ENCODE data around the gene REC114. TPM values are rescaled to one million over a fixed set of nuclear protein-coding genes. Genes with fewer than 3 reads are reported as not detected.
"Not testable (repeated sequence)": the region's sequence is repeated elsewhere in the genome, so short reads cannot be mapped to it uniquely, and the experiment has no call there.

REC114 gene
- polyA plus RNA-seq, 1 experiment = not detected

DNA sequence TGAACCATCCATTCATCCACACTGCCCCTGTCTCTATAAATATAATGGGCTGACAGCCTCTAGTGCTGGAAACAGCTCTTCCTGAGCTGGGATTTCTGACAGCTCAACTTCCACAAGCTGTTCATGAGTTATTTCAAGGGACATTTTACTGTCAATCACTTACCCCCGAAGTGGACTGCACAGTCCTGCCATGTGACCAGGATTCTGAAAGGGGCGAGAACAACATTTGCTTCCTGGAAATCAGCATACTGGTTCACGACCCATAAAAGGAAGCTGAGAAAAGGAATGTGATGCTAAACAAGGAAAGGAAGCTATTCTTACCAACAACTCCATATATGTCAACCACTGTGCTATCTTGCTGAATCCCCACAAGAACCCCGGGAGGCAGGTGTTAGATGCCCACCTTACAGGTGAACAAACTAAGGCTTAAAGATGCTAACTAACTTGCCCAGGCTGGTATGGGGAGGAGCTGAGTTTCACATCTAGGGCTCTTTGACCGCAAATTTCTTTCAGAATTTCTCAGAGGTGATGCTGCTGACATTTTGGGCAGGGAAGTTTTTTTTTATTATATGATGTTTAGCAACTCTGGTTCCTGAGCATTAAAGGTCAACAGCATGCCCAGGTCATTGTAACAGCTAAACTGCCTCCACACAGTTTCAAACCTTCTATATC, 16.5 kb upstream of the REC114 start:
- H3K4me3 ChIP-seq (ENCODE audit: low read depth, low read length) = no peak overlapping the region
- POLR2A ChIA-PET = no interaction called here
- DNase-seq (ENCODE audit: low read depth, low spot score) = no peak
- TF ChIP-seq, protein P1, sequence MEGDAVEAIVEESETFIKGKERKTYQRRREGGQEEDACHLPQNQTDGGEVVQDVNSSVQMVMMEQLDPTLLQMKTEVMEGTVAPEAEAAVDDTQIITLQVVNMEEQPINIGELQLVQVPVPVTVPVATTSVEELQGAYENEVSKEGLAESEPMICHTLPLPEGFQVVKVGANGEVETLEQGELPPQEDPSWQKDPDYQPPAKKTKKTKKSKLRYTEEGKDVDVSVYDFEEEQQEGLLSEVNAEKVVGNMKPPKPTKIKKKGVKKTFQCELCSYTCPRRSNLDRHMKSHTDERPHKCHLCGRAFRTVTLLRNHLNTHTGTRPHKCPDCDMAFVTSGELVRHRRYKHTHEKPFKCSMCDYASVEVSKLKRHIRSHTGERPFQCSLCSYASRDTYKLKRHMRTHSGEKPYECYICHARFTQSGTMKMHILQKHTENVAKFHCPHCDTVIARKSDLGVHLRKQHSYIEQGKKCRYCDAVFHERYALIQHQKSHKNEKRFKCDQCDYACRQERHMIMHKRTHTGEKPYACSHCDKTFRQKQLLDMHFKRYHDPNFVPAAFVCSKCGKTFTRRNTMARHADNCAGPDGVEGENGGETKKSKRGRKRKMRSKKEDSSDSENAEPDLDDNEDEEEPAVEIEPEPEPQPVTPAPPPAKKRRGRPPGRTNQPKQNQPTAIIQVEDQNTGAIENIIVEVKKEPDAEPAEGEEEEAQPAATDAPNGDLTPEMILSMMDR (IDR thresholded peaks at IDR 0.05; ENCODE audit: low read depth, low read length) = no peak
- CTCF ChIA-PET = interaction anchor here (1.3 kb wide), 1 partner anchor 186 kb away, joined by 4 read pairs; no protein-coding TSS in a partner anchor
- no peaks in the 10 kb centered on the region for H3K9me3 ChIP-seq (ENCODE audit: control insufficient read depth, insufficient read depth, low read length)
- H3K27ac ChIP-seq (ENCODE audit: low read depth, low read length) = no peak overlapping the region
- peaks cover 6% of the 10 kb centered on the region for H3K27me3 ChIP-seq (ENCODE audit: control insufficient read depth, insufficient read depth, low read length)

DNA sequence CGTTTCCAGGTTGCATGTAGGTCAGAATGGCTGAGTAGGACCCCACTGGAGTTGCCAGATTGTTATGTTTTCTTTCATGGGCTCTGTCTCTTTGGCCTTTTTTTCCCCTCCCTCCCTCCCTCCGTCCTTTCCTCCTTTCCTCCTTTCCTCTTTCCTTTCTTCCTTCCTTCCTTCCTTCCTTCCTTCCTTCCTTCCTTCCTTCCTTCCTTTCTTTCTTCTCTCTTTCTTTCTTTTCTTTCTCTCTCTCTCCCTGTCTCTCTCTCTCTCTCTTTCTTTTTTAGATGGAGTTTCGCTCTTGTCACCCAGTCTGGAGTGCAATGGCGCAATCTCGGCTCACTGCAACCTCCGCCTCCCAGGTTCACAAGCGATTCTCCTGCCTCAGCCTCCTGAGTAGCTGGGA, 11.6 kb upstream of the REC114 start:
- CTCF ChIA-PET; H3K9me3 ChIP-seq (ENCODE audit: control insufficient read depth, insufficient read depth, low read length); DNase-seq (ENCODE audit: low read depth, low spot score); POLR2A ChIA-PET; H3K4me3 ChIP-seq (ENCODE audit: low read depth, low read length); H3K27ac ChIP-seq (ENCODE audit: low read depth, low read length); H3K27me3 ChIP-seq (ENCODE audit: control insufficient read depth, insufficient read depth, low read length): not testable (repeated sequence)

DNA sequence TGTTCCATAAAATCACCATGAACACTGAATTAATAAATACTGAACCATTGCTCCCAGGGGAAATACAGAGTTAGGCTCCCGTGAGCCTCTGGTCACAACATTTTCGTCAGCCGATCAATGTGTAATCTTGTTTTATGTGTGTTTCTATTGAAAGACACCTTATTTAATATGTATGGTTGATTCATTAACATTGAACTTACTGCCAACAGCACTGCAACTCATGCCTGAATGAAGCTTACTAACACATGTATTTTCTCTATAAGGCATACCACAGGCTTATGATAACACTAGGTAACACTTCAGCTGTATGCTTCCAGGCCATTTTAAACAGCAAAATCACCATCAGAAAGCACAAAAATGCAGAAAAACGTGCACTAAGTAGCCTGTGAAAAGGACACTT, 9.1 kb upstream of the REC114 start:
- Histone ChIP-seq H3K4me3 (ENCODE audit: low read depth, low read length) (no peak overlapping the region), H3K27ac (ENCODE audit: low read depth, low read length) (no peak overlapping the region), H3K27me3 (ENCODE audit: control insufficient read depth, insufficient read depth, low read length) (peaks cover 8% of the 10 kb centered on the region), H3K9me3 (ENCODE audit: control insufficient read depth, insufficient read depth, low read length) (no peaks in the 10 kb centered on the region)
- no peak for DNase-seq (ENCODE audit: low read depth, low spot score)
- TF ChIP-seq, protein P1 (IDR thresholded peaks at IDR 0.05; ENCODE audit: low read depth, low read length) = no peak
- ChIA-PET POLR2A (no interaction called here), CTCF (no interaction called here)

DNA sequence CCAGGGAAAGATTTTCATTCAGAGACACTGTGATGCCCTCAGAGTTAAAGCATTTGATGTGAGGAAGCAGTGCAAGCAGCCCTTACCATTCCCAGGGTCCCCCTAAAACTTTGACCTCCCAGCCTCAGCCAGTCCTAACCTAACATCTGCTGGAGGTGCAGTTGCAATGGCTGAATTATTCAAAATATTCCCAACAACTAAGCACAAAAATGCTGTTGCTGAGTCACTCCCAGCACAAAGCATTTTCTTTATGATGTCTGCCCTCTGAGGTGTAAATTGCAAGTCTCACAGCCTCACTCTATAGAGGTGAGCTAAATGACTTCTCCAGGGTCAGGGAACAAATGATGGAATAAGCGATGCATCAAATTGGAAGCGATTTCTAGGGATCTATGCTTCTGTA, 6.4 kb upstream of the REC114 start:
- H3K27me3 ChIP-seq (ENCODE audit: control insufficient read depth, insufficient read depth, low read length) = peaks cover 8% of the 10 kb centered on the region
- H3K4me3 ChIP-seq (ENCODE audit: low read depth, low read length) = no peak overlapping the region
- H3K27ac ChIP-seq (ENCODE audit: low read depth, low read length) = no peak overlapping the region
- no peaks in the 10 kb centered on the region for H3K9me3 ChIP-seq (ENCODE audit: control insufficient read depth, insufficient read depth, low read length)
- ChIA-PET CTCF (no interaction called here), POLR2A (interaction anchor here (0.6 kb wide), 1 partner anchor 195 kb away, joined by 3 read pairs; no protein-coding TSS in a partner anchor)
- TF ChIP-seq, protein P1 (IDR thresholded peaks at IDR 0.05; ENCODE audit: low read depth, low read length) = no peak
- DNase-seq (ENCODE audit: low read depth, low spot score) = no peak

DNA sequence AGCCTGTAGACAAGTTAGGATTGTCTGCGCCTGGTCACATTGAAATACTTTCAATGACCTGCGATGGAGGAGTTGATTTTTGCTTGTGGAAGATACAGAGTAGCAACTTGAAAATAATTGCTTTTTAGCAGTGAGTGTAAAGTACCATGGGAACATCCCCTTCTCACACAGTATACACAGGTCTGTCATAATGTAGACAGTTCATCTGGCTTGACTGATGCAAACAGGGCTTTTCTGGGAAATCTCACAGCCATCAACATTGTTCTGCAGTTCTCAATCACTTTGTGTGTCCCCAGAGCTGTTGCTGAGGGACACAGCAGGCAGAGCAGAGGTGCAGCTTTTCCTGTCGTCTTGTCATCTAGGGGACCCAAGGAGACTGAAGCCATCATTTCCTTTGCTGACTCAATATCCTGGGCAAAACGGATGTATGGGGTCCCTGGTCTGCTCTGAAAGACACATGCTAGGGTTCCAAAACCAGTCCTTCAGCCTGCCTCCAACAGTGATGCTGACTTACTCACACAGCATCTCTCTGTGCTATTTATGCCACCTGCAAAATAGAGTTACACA, 5.3 kb upstream of the REC114 start:
- ChIA-PET CTCF (no interaction called here), POLR2A (no interaction called here)
- Histone ChIP-seq H3K27ac (ENCODE audit: low read depth, low read length) (no peak overlapping the region), H3K27me3 (ENCODE audit: control insufficient read depth, insufficient read depth, low read length) (peaks cover 8% of the 10 kb centered on the region), H3K9me3 (ENCODE audit: control insufficient read depth, insufficient read depth, low read length) (no peaks in the 10 kb centered on the region), H3K4me3 (ENCODE audit: low read depth, low read length) (no peak overlapping the region)
- TF ChIP-seq, protein P1 (IDR thresholded peaks at IDR 0.05; ENCODE audit: low read depth, low read length) = no peak
- DNase-seq (ENCODE audit: low read depth, low spot score) = no peak
